Left cardiac atrium (tissue), 4 donors: ENCODE results near the gene PRTG. TPM values are rescaled to one million over a fixed set of nuclear protein-coding genes. Genes with fewer than 3 reads are reported as not detected.
"Not testable (repeated sequence)": the region's sequence is repeated elsewhere in the genome, so short reads cannot be mapped to it uniquely, and the experiment has no call there.

ENCODE experiments used
- ATAC-seq, 2 donors: fragments of 200-7000 bp; cut with Tn5 transposase; one replicate each; pipeline ENCODE4 v1.9.1; 2020; ENCODE audit warnings: mild to moderate bottlenecking in 2 of 2, moderate library complexity in 2 of 2
- DNase-seq: peaks from one replicate; pipeline ENCODE4 v3.0.0-alpha.2; 2020
- intact Hi-C, 2 donors: fragments of 100-400 bp; cut with DNase I; formaldehyde crosslinking; loops; one replicate each; pipeline versions ENCODE4 v1.14.1 to v1.15.1; 2022 to 2023
- total RNA-seq, 2 donors: library from RNA; stranded (reverse); fragmentation: NEBNext Ultra II Directional; extraction: Animal tissue kit (Norgen Biotek cat#: 25700); gene quantifications; one replicate each; pipeline ENCODE4 v1.2.1, GENCODE V29; 2021
- donor health status: DM: no; HTN: yes; CAD: no.
- donor health status: DM: no; HTN: yes; CAD: no; lungs with severe emphysema.
- donor health status: DM: yes; HTN: yes; CAD: no.
- donor health status: Dilated cardiomyopathy.

PRTG gene
- total RNA-seq, 2 donors from 2014 or later: 1.1 to 1.3 TPM

- ATAC-seq (no peak), DNase-seq (no peak)
- intact Hi-C loops: no loop called here
Observed at GRCh38 chr15:55658886-55659285, 84.1 kb downstream of the PRTG start.

- intact Hi-C loops: no loop called here
- ATAC-seq: no peak
Observed at GRCh38 chr15:55654561-55655031, 88.4 kb downstream of the PRTG start.

GRCh38 chr15:55652909-55653495, 90.0 kb downstream of the PRTG start:
- ATAC-seq: no peak
- no peak for DNase-seq
- intact Hi-C loops: no loop called here

More at GRCh38 chr15:55654561-55655031, 88.4 kb downstream of the PRTG start:
- no peak for DNase-seq

GRCh38 chr15:55652359-55652758, 90.6 kb downstream of the PRTG start:
- DNase-seq: no peak
- intact Hi-C loops: no loop called here

GRCh38 chr15:55649058-55649423, 93.9 kb downstream of the PRTG start:
- no peak for DNase-seq
- ATAC-seq: no peak
- intact Hi-C loops: loop anchor here in 1 of 2 donors (5.0 kb wide), 2 partner anchors 153 to 403 kb away; no protein-coding TSS in a partner anchor

More at GRCh38 chr15:55652359-55652758, 90.6 kb downstream of the PRTG start:
- no peak for ATAC-seq

- DNase-seq (no peak), ATAC-seq (no peak)
- intact Hi-C loops: no loop called here
Observed at GRCh38 chr15:55638764-55639163, 104.2 kb downstream of the PRTG start.

GRCh38 chr15:55637086-55637485, 105.9 kb downstream of the PRTG start:
- intact Hi-C loops: no loop called here
- DNase-seq (no peak), ATAC-seq (no peak)

GRCh38 chr15:55633731-55634130, 109.2 kb downstream of the PRTG start:
- no peak for DNase-seq
- ATAC-seq: no peak
- intact Hi-C loops: no loop called here

GRCh38 chr15:55632434-55632833, 110.5 kb downstream of the PRTG start:
- intact Hi-C loops: no loop called here
- DNase-seq (no peak), ATAC-seq (no peak)

GRCh38 chr15:55630858-55631257, 112.1 kb downstream of the PRTG start:
- no peak for ATAC-seq
- intact Hi-C loops: no loop called here
- no peak for DNase-seq

GRCh38 chr15:55628369-55628730, 114.6 kb downstream of the PRTG start:
- intact Hi-C loops: no loop called here
- no peak for DNase-seq
- ATAC-seq: no peak

GRCh38 chr15:55627730-55628368, 115.1 kb downstream of the PRTG start:
- DNase-seq (no peak), ATAC-seq (peak in 1 of 2 donors; percentile 83)
- intact Hi-C loops: no loop called here

- intact Hi-C loops: no loop called here
- ATAC-seq: no peak
- no peak for DNase-seq
Observed at GRCh38 chr15:55619783-55620182, 123.2 kb downstream of the PRTG start.

- DNase-seq (no peak), ATAC-seq (no peak)
- intact Hi-C loops: no loop called here
Observed at GRCh38 chr15:55618387-55618786, 124.6 kb downstream of the PRTG start.

GRCh38 chr15:55615445-55615844, 127.5 kb downstream of the PRTG start:
- DNase-seq (no peak), ATAC-seq (no peak)
- intact Hi-C loops: no loop called here

- DNase-seq (no peak), ATAC-seq (no peak)
- intact Hi-C loops: no loop called here
Observed at GRCh38 chr15:55613727-55614126, 129.2 kb downstream of the PRTG start.

- intact Hi-C loops: no loop called here
- ATAC-seq (no peak), DNase-seq (no peak)
Observed at GRCh38 chr15:55606214-55606613, 136.7 kb downstream of the PRTG start.

GRCh38 chr15:55601374-55601773, 141.6 kb downstream of the PRTG start:
- intact Hi-C loops: no loop called here
- DNase-seq: no peak
- ATAC-seq: no peak

- intact Hi-C loops: no loop called here
- DNase-seq (no peak), ATAC-seq (no peak)
Observed at GRCh38 chr15:55599439-55599838, 143.5 kb downstream of the PRTG start.

- intact Hi-C loops, DNase-seq, ATAC-seq: not testable (repeated sequence)
Observed at GRCh38 chr15:55593019-55593418, 149.9 kb downstream of the PRTG start.

- ATAC-seq: no peak
- intact Hi-C loops: no loop called here
Observed at GRCh38 chr15:55590788-55591187, 152.2 kb downstream of the PRTG start.

More at GRCh38 chr15:55590788-55591187, 152.2 kb downstream of the PRTG start:
- DNase-seq: no peak
